ENCODE results near the gene FBXO48.

Gene FBXO48, protein sequence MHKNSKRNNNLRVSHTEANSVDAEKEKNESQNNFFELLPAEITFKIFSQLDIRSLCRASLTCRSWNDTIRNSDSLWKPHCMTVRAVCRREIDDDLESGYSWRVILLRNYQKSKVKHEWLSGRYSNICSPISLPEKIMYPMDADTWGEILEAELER

GRCh38 chr2:68467077-68467960 is at the start of gene FBXO48, which contains the start of gene APLF:
FBXO48 (minus strand) TSS chr2:68467294; CDS start chr2:68465145, 2,149 bp downstream.
APLF (plus strand) TSS chr2:68467585; CDS start chr2:68467732, 147 bp downstream.
- Histone ChIP-seq H3K4me1 (ENCODE audit: insufficient read depth, low read length, poor library complexity, severe bottlenecking) (peaks cover 32% of the 10 kb centered on the region), H3K27me3 (ENCODE audit: insufficient read depth, low read length, poor library complexity, severe bottlenecking) (no peaks in the 10 kb centered on the region), H2AFZ (ENCODE audit: low read length) (peak within 1 kb of the TSS; percentile 87), H4K20me1 (ENCODE audit: insufficient read depth, low read length, poor library complexity, severe bottlenecking) (no peaks in the 10 kb centered on the region), H3K4me3 (ENCODE audit: low read length, poor library complexity, severe bottlenecking) (peak within 1 kb of the TSS; percentile 90), H3K9me2 (replicated peaks; ENCODE audit: low read depth, low read length) (no peaks in the 10 kb centered on the region), H3K79me2 (ENCODE audit: insufficient read depth, low read length) (peaks cover 24% of the 10 kb centered on the region), H3F3A (ENCODE audit: low read depth) (no peaks in the 10 kb centered on the region), H3K4me2 (ENCODE audit: low read depth, low read length, poor library complexity, severe bottlenecking) (peak within 1 kb of the TSS; percentile 95), H3K9me3 (ENCODE audit: insufficient read depth, low read depth, low read length) (no peaks in the 10 kb centered on the region), H3K9ac (ENCODE audit: low read depth, low read length, poor library complexity, severe bottlenecking) (peak within 1 kb of the TSS; percentile 82), H3K36me3 (ENCODE audit: insufficient read depth, low read length) (no peaks in the 10 kb centered on the region)
- TF ChIP-seq CTCF (conservative IDR thresholded peaks at IDR 0.05; ENCODE audit: low read length) (no peak), EZH2phosphoT487 (IDR thresholded peaks at IDR 0.05; ENCODE audit: borderline replicate concordance) (no peak)

- TF ChIP-seq CTCF (conservative IDR thresholded peaks at IDR 0.05; ENCODE audit: low read length) (no peak), EZH2phosphoT487 (IDR thresholded peaks at IDR 0.05; ENCODE audit: borderline replicate concordance) (no peak)
- Histone ChIP-seq H4K20me1 (ENCODE audit: insufficient read depth, low read length, poor library complexity, severe bottlenecking) (no peaks in the 10 kb centered on the region), H3K9me3 (ENCODE audit: insufficient read depth, low read depth, low read length) (no peaks in the 10 kb centered on the region), H3K27me3 (ENCODE audit: insufficient read depth, low read length, poor library complexity, severe bottlenecking) (no peaks in the 10 kb centered on the region), H3F3A (ENCODE audit: low read depth) (peaks cover 8% of the 10 kb centered on the region; the same call in 1 of the 2 replicates), H3K79me2 (ENCODE audit: insufficient read depth, low read length) (no peaks in the 10 kb centered on the region), H3K4me2 (ENCODE audit: low read depth, low read length, poor library complexity, severe bottlenecking) (no peak overlapping the region), H3K36me3 (ENCODE audit: insufficient read depth, low read length) (no peaks in the 10 kb centered on the region), H3K9me2 (replicated peaks; ENCODE audit: low read depth, low read length) (no peaks in the 10 kb centered on the region), H3K4me1 (ENCODE audit: insufficient read depth, low read length, poor library complexity, severe bottlenecking) (peaks cover 12% of the 10 kb centered on the region), H3K4me3 (ENCODE audit: low read length, poor library complexity, severe bottlenecking) (no peak overlapping the region), H2AFZ (ENCODE audit: low read length) (no peak overlapping the region), H3K9ac (ENCODE audit: low read depth, low read length, poor library complexity, severe bottlenecking) (no peak overlapping the region)
Measured at GRCh38 chr2:68516051-68516955, 49.2 kb upstream of the FBXO48 start.

- Histone ChIP-seq H3K9ac (ENCODE audit: low read depth, low read length, poor library complexity, severe bottlenecking) (no peak overlapping the region), H2AFZ (ENCODE audit: low read length) (no peak overlapping the region), H3K4me2 (ENCODE audit: low read depth, low read length, poor library complexity, severe bottlenecking) (no peak overlapping the region), H3K79me2 (ENCODE audit: insufficient read depth, low read length) (no peaks in the 10 kb centered on the region), H3K27me3 (ENCODE audit: insufficient read depth, low read length, poor library complexity, severe bottlenecking) (no peaks in the 10 kb centered on the region), H4K20me1 (ENCODE audit: insufficient read depth, low read length, poor library complexity, severe bottlenecking) (no peaks in the 10 kb centered on the region), H3K9me2 (replicated peaks; ENCODE audit: low read depth, low read length) (no peaks in the 10 kb centered on the region), H3K36me3 (ENCODE audit: insufficient read depth, low read length) (no peaks in the 10 kb centered on the region), H3K4me3 (ENCODE audit: low read length, poor library complexity, severe bottlenecking) (no peak overlapping the region), H3F3A (ENCODE audit: low read depth) (peaks cover 8% of the 10 kb centered on the region; the same call in 1 of the 2 replicates), H3K9me3 (ENCODE audit: insufficient read depth, low read depth, low read length) (no peaks in the 10 kb centered on the region), H3K4me1 (ENCODE audit: insufficient read depth, low read length, poor library complexity, severe bottlenecking) (peaks cover 12% of the 10 kb centered on the region)
- TF ChIP-seq CTCF (conservative IDR thresholded peaks at IDR 0.05; ENCODE audit: low read length): no peak
- no peak for TF ChIP-seq EZH2phosphoT487 (IDR thresholded peaks at IDR 0.05; ENCODE audit: borderline replicate concordance)
Measured at GRCh38 chr2:68514316-68514929, 47.3 kb upstream of the FBXO48 start.
